ENCODE results near the gene ESF1. TPM values are rescaled to one million over a fixed set of nuclear protein-coding genes. Genes with fewer than 3 reads are reported as not detected.

Gene ESF1
- total and polyA plus RNA-seq, 10 of the 15 experiments (the other 5 are each of a cell fraction or from before 2014, with no cell fraction given): 9.2 to 36.2 (median 18.4) TPM

DNA sequence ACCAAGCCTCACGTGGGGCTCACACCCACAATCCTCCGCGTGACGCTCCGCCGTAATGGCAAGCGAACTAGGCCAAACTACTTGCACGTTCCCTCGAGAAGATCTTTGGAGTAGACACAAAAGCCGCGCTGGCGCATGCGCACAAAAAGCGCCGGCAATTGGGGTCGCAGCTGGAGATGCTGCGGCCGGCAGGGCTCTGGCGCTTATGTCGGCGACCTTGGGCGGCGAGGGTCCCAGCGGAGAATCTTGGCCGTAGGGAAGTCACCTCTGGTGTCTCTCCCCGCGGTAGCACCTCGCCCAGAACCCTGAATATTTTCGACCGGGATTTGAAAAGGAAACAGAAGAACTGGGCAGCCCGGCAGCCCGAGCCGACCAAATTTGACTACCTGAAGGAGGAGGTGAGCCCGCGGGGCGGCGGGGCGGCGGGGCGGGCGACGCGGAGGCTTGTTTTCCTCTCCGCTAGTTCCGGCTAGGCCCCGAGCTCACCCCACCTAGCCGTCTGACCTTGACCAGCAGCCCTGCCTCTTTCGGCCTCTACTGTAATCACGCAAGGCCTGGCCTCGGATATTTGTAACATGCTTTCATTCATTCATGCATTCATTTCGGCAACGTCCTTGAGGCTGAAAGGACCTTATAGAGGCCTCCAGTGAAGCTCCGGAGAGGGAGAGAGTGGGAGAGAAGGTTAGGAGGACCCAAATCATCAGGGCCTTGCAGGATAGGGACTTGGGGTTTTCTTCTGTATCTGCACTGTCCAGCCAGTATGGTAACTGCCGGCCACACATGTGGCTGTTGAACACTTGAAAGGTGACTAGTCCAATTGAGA, at the start of gene ESF1, which contains the start of gene NDUFAF5 (continued):
- 0 out of 2 replicates have a peak, but pooled peaks have one; percentile 47 for TF ChIP-seq NFIC (IDR thresholded peaks at IDR 0.05; ENCODE audit: low read depth, low read length)
- TF ChIP-seq SRF (IDR thresholded peaks at IDR 0.05; ENCODE audit: low read depth in 2 of 2, low read length in 2 of 2): 0 out of 4 replicates have a peak, but pooled peaks of 1 of the 2 experiments have one; percentile 47
- no peak for TF ChIP-seq MTA2 (IDR thresholded peaks at IDR 0.05; ENCODE audit: low read depth)
- TF ChIP-seq ZNF217 (IDR thresholded peaks at IDR 0.05): no peak
- peak; percentile 82 for TF ChIP-seq YY1 (IDR thresholded peaks at IDR 0.05; ENCODE audit: low read depth, low read length)
- peak; percentile 82 for TF ChIP-seq LARP7 (IDR thresholded peaks at IDR 0.05)
- TF ChIP-seq KLF5 (IDR thresholded peaks at IDR 0.05; ENCODE audit: partially characterized antibody): peak; percentile 52
- no peak for TF ChIP-seq SREBF2 (IDR thresholded peaks at IDR 0.05; ENCODE audit: low read length)
- TF ChIP-seq ZZZ3 (IDR thresholded peaks at IDR 0.05; ENCODE audit: control insufficient read depth, insufficient read length, low read depth): no peak
- TF ChIP-seq RB1 (IDR thresholded peaks at IDR 0.05; ENCODE audit: borderline replicate concordance): peak; percentile 33; the same call in 1 of the 2 replicates
- TF ChIP-seq, protein P1, sequence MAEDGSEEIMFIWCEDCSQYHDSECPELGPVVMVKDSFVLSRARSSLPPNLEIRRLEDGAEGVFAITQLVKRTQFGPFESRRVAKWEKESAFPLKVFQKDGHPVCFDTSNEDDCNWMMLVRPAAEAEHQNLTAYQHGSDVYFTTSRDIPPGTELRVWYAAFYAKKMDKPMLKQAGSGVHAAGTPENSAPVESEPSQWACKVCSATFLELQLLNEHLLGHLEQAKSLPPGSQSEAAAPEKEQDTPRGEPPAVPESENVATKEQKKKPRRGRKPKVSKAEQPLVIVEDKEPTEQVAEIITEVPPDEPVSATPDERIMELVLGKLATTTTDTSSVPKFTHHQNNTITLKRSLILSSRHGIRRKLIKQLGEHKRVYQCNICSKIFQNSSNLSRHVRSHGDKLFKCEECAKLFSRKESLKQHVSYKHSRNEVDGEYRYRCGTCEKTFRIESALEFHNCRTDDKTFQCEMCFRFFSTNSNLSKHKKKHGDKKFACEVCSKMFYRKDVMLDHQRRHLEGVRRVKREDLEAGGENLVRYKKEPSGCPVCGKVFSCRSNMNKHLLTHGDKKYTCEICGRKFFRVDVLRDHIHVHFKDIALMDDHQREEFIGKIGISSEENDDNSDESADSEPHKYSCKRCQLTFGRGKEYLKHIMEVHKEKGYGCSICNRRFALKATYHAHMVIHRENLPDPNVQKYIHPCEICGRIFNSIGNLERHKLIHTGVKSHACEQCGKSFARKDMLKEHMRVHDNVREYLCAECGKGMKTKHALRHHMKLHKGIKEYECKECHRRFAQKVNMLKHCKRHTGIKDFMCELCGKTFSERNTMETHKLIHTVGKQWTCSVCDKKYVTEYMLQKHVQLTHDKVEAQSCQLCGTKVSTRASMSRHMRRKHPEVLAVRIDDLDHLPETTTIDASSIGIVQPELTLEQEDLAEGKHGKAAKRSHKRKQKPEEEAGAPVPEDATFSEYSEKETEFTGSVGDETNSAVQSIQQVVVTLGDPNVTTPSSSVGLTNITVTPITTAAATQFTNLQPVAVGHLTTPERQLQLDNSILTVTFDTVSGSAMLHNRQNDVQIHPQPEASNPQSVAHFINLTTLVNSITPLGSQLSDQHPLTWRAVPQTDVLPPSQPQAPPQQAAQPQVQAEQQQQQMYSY (CRISPR knock-in tag; IDR thresholded peaks at IDR 0.05): no peak
- TF ChIP-seq MTA3 (IDR thresholded peaks at IDR 0.05; ENCODE audit: borderline replicate concordance, low read length): no peak
- TF ChIP-seq RCOR1 (conservative IDR thresholded peaks at IDR 0.05; ENCODE audit: low read depth, low read length): 0 out of 2 replicates have a peak, but pooled peaks have one; percentile 77
- TF ChIP-seq, protein P2, sequence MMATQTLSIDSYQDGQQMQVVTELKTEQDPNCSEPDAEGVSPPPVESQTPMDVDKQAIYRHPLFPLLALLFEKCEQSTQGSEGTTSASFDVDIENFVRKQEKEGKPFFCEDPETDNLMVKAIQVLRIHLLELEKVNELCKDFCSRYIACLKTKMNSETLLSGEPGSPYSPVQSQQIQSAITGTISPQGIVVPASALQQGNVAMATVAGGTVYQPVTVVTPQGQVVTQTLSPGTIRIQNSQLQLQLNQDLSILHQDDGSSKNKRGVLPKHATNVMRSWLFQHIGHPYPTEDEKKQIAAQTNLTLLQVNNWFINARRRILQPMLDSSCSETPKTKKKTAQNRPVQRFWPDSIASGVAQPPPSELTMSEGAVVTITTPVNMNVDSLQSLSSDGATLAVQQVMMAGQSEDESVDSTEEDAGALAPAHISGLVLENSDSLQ (IDR thresholded peaks at IDR 0.05): peak; percentile 27; the same call in 1 of the 2 replicates
- TF ChIP-seq ZSCAN29 (IDR thresholded peaks at IDR 0.05): no peak
- TF ChIP-seq, protein P3, sequence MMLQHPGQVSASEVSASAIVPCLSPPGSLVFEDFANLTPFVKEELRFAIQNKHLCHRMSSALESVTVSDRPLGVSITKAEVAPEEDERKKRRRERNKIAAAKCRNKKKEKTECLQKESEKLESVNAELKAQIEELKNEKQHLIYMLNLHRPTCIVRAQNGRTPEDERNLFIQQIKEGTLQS (IDR thresholded peaks at IDR 0.05; ENCODE audit: borderline replicate concordance, extremely low read depth, low read depth, low read length): peak; percentile 95
- TF ChIP-seq FOXK2 (IDR thresholded peaks at IDR 0.05): peak; percentile 69; the same call in 1 of the 2 replicates
- TF ChIP-seq NFXL1 (IDR thresholded peaks at IDR 0.05; ENCODE audit: borderline replicate concordance): no peak
- TF ChIP-seq, protein P4, sequence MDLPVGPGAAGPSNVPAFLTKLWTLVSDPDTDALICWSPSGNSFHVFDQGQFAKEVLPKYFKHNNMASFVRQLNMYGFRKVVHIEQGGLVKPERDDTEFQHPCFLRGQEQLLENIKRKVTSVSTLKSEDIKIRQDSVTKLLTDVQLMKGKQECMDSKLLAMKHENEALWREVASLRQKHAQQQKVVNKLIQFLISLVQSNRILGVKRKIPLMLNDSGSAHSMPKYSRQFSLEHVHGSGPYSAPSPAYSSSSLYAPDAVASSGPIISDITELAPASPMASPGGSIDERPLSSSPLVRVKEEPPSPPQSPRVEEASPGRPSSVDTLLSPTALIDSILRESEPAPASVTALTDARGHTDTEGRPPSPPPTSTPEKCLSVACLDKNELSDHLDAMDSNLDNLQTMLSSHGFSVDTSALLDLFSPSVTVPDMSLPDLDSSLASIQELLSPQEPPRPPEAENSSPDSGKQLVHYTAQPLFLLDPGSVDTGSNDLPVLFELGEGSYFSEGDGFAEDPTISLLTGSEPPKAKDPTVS (IDR thresholded peaks at IDR 0.05; ENCODE audit: low read depth, low read length): no peak
- no peak for TF ChIP-seq RFX5 (IDR thresholded peaks at IDR 0.05; ENCODE audit: low read depth, low read length)
- TF ChIP-seq PAX5 (IDR thresholded peaks at IDR 0.05; ENCODE audit: borderline replicate concordance, low read depth, low read length): peak; percentile 44; the same call in 1 of the 2 replicates
- 0 out of 4 replicates have a peak, but pooled peaks of 1 of the 2 experiments have one; percentile 19 for TF ChIP-seq ETV6 (conservative IDR thresholded peaks at IDR 0.05 in 1 of 2, IDR thresholded peaks at IDR 0.05 in 1 of 2; ENCODE audit: borderline replicate concordance in 1 of 2, low read depth in 1 of 2)
- TF ChIP-seq RELA (IDR thresholded peaks at IDR 0.05; ENCODE audit: borderline replicate concordance, partially characterized antibody): peak; percentile 84
- peak; percentile 93 for TF ChIP-seq CREB1 (IDR thresholded peaks at IDR 0.05; ENCODE audit: low read depth)

Data from GM12878 (cell line).